ENCODE data around the gene PARD3.

Gene PARD3

DNA sequence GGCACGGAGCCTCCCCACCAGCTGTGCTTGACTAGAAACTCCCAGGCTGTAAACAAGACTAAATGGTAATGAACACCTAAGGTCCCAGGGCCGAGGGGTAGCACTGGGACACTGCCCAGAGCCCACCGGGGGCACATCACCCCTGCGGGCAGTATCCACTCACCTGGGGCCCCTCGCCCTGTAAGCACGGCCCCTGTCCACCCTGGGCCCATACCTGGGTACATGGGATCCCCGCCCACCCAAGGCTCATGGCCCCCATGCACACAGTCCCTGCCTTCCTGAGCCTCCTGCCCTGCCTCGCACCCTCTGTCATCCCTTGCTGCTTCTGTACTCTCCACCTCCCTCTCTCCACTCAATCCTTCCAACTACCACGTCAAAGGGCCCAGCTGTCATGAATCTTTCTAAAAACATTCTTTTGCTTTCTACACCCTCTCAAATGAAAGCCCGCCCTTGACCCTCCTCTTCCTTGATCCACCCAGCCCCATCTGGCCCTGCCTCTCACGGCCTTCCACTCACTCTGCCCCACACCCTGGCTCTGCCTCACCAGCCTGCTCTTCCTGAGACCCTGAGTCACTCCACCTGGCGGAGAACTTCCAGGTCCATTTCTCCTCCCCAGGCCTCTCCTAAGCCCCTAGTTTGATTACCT is 173.1 kb downstream of the PARD3 start:
- no peak for DNase-seq

DNA sequence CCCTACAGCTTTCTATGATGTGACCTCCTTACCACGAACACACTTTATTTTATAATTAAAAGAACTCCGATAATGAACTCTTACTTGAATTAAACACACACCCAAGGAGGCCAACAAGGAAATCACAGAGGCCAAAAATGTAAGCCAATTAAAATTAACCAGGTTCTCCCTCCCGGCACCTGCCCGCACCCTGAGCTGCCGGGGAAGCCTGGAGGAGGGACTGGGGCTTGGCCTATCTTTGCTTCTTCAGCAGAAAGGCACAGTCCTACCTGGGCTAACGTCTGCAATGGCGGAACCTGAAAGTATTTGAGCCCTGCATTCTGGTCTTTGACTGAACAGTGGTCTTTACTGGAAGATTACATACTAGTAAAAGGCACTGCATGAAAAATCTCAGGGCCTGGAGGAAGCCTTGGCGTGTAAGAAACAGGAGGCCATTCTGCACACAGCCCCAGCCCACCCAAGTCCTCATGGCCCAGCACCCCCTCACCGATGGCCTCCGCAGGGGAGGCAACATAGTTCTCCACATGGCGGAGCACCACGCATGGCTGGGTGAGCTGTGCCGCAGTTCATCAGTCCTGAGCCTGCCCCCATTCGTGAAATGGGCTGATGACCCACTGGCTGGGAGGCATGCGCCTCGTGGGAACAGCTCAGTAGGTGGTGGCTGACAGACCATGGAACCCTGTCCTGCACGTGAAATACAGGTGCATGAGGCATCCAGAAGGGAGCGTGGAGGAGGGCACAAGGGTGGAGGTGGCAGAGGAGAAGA is 173.8 kb downstream of the PARD3 start:
- no peak for DNase-seq

DNA sequence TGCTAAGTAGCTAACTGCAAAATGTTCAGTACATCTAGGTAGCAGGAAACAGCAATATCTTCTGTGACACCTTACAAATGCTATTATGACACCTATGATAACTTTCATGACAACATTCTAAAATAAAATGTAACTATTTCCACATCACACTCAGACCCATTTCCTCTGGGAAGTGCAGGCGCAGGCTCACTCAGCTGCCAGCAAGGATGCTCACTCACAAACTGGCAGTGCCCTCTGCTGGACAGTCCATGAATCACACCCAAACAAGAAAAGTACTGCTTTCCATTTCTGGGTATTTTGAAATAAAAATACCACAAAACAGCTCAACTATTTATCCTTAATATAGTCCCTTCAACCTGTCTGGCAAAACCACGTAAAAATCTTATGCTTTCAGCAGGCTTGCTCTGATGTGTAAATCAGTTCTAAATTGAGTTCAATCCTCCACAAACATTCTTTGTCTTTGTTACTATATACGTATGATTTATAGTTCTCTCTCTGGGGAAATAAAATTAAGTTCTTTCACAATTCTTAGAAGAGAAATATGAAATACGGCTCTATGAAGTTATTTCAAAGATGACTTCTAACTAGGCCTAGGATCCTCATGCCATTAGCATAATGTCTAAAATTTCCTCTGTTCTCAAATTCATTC is 176.6 kb downstream of the PARD3 start:
- peak; percentile 9 for DNase-seq

DNA sequence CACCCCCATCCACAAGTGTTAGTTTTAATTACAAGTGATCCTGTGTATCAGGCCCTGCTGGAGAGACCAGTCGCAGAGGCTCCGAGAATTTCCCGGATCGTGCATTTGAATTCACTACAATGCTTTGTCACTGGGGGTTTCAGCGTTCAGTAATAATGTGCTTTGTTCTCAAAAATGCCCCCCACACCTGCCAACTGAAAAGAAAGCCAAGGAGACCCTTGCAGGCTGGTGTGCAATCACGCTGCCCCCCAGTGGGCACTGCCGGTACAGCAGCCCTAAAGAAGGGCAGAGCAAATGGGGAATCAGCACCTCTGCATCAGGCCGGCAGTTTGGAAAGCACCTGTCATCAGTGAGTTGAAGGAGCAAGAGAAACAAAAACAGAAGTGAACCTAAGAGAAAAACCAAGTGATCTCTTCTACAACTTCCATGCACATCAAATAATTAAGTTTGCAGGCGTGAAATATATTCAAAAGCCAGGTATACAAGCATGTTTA is 177.6 kb downstream of the PARD3 start:
- peak; percentile 27 for DNase-seq

DNA sequence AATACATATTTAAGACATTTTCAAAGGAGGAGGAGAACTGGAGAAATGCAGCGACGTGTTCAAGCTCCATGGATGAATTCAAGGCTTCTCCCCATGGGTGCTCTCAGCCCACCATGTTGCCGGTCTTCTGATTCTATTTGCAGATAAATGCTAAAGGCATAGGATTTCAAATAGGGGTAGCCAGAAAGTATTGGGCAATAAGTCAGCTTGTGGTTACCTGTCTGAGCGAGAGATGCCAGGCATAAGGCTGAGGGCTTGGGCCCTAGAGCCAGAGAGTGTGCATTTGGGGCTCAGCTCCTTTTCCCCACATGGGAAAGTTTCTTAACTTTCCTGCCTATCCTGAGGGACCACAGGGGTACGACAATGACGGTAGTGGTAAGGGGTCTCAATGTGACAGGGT is 180.0 kb downstream of the PARD3 start:
- no peak for DNase-seq

DNA sequence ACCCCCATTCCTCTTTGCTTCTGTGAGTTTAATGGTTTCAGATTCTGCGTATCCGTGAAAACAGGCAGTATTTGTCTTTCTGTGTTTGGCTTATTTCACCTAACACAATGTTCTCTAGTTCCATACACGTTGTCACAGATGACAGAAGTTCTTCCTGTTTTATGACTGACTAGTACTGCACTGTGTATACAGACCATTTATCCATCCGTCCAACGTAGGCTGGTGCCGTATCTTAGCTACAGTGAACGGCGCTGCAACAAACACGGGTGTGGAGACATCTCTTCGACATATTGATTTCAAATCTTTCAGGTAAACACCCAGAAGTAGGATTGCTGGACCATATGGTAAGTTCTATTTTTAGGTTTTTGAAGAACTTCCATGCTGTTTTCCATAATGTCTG is 181.7 kb downstream of the PARD3 start:
- DNase-seq, result no peak

DNA sequence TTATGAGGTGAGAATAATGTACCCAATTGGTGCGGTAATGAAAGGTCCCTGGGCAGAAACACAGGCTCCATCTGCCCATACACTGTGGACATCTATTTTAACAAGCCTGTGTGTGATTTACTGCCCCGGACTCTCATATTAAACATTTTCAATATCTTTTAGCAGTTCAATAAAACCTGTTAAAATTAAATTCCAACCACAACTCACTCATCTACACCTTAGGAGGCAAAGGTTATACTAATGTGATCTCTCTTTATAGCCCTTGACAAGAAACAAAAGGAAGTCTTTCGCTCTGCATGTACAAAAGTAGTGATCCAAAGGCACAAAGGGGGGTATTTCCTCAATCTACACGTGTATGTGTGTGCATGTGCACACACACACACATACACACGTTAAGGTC is 186.0 kb downstream of the PARD3 start:
- no peak for DNase-seq

DNA sequence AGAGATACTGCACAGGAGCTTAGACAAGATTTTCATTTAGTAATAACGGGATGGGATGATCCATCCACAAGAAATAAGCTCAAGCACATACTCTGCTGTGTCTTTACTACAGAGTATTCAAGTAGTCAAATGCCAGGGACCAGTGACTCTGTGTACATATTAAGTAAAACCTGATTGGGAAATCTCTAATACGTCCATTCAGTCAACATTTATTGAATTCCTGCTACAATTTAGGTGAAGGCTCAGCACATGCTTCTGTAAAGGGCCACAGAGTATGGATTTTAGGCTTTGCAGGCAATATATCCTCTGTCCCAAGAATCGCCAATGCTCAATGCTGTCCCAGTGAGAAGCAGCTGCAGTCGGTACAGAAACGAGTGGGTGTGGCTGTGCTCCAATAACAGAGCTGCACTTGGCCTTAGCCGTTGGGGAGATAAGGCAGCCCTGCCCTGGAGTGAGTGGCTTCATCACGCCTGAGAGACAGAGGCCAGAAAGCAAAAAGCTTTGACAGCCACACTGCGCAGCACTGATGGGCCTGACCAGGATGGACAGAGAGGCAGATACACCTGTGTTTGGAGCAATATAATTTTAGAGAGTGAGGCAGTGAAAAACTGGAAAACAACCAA is 186.8 kb downstream of the PARD3 start:
- DNase-seq, result peak; percentile 27

DNA sequence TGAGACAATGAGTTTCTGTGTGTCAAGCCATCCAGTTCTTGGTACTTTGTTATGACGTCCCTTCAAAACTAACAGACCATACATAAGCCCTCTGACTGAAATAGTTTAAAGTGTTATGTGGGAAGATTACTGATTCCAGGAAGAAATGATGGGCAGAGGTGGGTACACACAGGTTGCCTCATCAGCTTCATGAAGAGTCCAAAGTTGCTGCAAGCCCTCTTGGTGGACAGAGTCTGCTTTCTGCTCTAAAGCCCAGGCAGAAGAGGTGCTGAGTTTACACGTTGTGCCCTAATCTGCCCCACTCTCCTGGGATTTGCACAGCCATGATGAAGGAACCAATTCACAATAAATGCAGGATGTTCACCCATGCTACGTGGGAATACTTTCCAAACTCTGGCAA is 187.4 kb downstream of the PARD3 start:
- DNase-seq, result no peak

DNA sequence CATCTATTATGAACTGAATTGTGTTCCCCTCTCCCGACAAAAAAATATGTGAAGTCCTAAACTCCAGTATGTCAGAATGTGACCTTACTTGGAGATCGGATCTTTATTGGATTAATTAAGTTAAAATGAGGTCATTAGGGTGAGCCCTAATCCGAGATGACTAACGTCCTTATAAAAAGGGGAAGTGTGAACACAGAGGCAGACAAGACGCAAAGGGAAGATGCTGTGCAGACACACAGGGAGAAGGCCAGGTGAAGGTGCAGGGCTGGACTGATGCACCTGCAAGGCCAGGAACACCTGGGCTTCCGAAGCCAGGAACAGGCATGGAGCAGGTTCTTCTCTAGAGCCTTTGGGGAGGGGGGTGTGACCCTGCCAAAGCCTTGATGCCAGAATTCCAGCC is 187.8 kb downstream of the PARD3 start:
- no peak for DNase-seq

DNA sequence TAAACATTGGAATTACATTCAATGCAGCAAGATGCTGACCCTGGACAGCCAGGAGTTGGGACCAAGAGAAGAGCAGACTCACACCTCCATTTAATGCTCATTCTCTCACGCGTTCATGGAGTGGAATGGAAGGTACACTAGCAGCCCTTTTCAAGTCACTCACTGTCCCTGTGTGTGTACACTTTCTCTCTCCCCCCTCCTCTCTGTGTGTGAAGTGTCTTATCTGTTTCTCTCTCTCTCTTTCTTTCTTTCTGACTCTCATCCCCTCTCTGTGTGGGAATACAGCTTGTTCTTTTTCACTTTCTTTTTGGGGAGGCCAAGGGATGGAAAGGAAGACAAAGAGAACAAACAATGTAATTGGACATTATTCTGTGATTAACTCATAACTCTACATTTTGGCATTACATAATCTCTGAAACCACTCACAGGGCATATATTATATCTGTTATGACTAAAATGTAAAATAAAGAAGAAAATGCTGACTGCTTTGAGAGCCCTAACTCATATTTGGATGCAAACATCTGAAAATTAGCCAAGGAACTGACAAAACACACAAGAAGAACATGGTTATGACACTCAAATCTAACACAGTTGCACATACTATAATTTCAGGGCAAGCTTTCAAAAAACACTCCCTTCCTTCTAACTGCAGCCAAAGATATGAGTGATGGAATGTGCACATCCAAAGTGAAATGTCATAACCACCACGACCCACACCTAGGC is 188.8 kb downstream of the PARD3 start:
- no peak for DNase-seq

DNA sequence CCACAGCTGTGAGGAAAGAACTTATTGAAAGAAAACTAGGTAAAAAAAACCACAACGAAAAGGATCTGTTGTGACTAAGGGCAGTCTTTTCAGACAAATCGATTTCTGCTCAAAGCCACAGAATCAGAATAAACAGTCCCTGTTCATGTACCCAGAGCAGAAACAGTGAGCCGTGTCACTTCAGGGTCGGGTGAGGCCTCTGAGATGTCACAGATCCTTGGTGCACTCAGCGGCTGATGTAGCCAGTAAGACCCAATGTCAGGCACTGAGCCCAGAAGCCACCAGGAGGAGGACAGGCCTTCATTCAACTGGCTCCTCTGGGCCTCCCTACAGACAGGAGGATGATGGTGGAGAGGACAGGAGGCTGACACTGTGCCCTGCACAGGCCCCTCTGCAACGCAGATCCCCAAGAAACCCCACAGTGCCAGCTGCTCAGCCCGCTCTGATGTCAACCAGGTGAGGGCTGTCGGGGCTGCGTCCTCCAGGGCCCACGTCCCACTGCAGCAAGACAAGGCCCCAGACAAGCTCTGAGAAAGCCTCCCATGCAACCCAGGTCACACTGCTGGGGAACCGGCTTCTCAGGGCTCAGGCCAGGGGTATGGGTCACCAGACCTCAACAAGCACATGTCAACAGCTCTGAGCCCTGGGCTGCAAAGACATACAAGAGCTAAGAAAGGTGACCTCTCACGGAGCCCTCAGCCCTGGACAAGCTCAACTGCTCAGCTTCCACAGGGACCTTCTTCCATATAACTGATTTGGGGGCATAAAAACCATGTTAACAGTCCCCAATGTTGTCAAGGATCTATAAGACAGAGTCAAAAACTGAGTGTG is 190.6 kb downstream of the PARD3 start:
- DNase-seq, result no peak

DNA sequence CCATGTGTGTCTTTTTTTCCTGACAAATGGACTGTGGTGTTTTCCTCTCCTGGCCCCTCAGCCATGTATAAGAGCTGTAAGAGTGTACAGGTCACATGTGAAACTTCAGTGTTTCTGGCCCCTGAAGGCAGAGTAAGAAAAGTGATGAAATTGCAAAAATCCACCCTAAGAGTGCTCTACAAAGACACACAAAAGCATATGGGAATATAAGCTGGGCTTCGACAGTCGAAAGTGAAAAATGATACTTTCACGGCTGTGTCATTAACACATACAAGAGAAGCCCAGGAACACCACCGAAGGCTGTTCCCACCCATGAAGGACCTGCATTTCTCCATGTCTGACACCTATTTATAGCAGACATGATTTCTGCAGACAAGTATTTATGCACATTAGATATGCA is 192.2 kb downstream of the PARD3 start:
- DNase-seq, result no peak

DNA sequence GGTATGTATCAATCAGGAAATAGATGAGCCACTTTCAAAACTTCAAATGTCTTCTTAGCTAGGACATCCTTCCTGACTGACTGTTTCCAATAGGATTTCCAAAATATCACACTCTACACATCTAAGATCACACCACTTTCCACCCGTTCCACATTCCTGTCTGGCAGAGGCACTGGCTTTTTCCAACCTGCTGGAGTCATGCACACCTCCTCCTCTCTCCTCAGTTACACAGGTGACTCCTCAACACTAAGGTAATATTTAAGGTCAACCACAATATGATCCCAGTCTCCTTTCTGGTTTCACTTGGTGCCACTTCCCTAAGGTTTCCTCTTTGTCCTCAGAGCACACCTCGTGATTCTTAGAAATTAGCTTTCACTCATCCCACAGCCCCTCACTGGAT is 196.5 kb downstream of the PARD3 start:
- no peak for DNase-seq

DNA sequence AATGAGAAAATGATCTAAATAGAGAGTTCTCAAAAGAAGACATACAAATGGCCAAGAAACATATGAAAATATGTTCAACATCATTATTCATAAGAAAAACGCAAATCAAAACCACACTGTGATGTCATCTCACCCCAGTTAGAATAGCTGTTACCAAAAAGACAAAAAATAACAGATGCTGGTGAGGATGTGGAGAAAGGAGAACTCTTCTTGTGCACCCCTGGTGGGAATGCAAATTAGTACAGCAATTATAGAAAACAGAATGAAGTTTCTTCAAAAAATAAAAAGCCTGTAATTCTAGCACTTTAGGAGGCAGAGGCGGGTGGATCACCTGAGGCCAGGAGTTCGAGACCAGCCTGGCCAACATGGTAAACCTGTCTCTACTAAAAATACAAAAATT is 199.3 kb downstream of the PARD3 start:
- DNase-seq, result no peak

DNA sequence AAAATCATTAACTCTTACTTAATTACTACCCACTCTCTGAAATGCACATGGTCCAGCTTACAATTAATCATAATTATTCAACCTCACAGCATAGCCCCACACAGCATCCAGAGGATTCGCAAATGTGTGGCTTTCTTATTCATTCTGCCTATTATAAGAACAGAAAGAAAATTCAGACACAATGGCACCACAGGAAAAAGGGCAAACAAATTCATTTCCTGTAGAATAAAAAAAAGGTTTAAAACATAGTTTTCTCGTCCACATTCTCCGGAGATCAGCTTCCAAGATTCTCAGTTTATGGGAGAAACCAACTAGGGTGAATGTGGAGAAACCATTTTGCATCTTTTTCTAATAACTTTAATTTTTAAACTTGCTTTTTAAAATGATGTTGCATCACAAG is 201.6 kb downstream of the PARD3 start:
- no peak for DNase-seq

DNA sequence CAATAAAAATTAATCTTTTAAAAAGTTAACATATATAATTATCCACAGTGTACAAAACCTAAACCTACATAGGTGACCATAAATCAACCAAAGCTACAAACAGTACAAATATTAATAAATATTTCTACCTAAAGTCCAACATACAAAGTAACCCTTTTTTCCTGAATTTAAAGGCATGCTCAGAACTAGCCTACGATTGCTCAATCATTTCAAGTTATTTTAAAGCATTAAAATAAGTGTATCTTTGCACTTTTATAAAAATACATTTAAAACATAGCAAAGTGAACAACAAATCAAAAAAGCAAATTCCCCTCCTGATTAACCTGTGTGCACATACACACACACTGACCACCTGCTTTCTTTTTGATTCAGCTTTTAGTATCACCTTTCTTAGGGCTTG is 202.2 kb downstream of the PARD3 start:
- DNase-seq, result no peak

DNA sequence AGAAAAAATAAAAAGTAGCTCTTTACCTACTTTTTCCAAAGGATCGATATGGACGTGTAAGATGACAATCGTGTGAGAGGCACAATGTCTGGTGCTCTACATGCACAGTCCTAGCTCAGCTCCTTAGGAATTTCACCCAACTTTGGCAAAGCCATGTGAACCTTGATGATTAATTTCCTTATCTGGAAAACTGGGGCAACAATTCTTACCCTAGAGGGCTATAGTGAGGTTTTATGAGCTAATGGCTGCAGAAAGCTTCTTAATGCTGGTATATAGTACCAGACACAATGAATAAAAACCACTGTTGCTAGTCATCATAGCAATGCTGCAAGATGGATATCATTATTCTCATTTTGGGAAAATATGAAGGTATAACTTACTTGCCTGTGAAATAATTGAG is 202.7 kb downstream of the PARD3 start:
- DNase-seq, result no peak

DNA sequence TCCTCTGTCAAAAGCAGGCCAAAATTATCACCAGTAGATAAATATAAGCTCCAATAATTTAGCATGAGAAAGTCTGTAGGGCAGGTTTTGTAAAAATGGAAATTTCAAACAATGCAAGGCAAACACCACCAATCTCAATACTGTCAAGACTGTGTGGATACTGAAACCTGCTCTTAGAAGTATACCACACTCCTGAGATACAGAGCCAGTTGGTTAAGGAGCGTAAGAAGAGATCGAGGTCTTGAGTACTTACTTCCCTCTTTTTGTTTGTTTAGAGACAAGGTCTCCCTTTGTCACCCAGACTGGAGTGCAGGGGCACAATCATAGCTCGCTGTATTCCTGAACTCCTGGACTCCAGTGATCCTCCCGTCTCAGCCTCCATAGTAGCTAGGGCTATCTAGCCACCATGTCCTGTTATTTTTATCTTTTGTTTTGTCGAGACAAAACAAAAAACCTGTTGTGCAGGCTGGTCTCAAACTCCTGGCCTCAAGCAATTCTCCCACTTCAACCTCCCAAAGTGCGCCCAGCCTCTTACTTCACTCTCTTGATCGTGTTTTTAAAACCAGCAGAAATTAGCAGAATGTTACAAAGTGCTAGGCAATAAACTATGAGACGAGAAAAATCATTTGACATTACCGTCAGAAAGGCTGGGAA is 205.7 kb downstream of the PARD3 start:
- DNase-seq, result no peak

DNA sequence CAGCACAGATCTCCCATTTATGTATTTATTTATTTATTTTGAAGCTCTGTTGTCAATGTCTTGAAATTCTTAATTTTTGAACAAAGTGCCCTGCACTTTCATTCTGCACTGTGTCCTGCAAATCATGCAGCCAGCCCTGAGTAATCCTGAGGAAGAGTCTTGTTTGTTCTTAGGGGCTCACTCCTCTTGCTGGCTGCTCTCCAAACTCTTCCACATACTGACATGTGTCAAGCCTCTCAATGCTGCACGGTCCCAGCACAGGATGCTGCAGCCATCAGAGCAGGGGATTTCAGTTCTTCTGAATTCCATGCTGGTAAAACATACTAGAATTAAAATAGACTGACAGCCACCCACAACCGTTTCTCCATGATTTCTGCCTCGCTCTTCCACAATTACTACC is 207.2 kb downstream of the PARD3 start:
- no peak for DNase-seq

DNA sequence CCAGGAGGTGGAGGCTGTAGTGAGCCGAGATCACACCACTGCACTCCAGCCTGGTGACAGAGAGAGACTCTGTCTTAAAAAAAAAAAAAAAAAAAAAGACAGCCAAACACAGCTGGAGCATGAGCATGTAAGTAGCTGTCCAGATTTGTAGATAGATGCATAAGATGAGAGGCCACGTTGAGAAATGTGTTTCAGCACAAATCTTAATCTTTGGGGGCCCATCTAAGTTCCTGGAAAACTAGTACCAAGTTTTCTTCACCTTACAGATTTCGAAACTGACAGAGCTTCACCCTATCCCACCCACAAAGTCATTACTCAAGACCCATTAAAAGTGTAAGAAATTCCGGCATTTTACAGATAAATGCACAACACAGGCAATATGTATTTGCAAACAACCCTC is 208.2 kb downstream of the PARD3 start:
- DNase-seq, result no peak

DNA sequence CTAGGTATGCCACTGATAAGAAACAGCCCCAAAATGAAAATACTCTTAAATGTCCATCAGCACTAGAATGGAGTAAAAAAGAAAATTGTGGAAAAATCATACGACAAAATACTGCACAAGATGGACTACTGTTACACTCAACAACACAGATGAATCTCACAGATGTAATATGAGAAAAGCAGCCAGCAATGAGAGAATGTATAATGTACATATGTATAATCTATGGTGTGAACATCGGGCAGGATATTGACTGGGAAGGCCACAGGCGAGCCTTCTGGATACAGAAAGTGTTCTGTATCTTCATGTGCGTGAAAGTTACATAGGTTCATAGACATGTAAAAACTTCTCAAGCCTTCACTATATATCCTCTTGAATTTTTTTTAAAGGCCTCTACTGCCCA is 212.6 kb downstream of the PARD3 start:
- no peak for DNase-seq

All from NCI-H510A treated with DMSO at 0.1 percent for 48 hours (cell line).